CD4-positive, alpha-beta T cell treated with Interleukin-10 for 1 hour (primary cell): ENCODE measurements around the gene IL1RN.

ENCODE experiments used
- DNase-seq: peaks from one replicate; pipeline ENCODE4 v3.0.0-alpha.2; 2020

Gene IL1RN

GRCh38 chr2:113129519-113130078, 2.2 kb downstream of the IL1RN start:
- DNase-seq = no peak

DNA sequence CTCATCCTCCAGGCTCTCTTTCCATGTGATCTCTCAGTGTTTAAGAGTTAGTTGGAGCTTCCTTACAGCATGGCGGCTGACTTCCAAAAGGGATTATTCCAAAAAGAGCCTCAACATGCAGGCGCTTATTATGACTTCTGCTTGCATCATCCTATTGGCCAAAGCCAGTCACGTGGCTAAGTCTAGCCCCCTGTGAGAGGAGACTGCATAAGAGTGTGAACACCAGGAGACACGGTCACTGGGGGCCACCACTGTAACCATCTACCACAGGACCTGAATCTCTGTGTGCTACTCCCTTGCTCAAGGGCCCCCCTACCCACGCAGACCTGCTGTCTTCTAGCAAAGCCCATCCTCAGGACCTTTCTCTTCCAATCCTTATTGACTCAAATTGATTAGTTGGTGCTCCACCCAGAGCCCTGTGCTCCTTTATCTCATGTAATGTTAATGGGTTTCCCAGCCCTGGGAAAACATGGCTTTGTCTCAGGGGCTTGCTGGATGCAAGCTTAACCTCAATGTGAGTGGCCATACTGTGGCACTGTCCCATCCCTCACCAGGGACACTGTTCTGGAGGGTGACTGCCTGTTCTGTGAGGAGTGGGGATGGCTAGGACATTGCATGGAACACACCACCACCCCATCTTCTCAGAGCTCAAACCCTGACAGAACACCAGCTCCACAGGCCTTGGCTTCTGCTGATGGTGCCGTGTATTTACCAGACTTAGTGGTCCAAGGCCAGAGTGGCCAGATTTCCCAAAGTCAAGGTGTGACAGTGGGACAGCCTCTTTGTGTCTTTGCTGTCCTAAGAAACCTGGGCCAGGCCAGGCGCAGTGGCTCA, 4.2 kb downstream of the IL1RN start:
- DNase-seq = no peak

- no peak for DNase-seq
These were observed 5.1 kb downstream of the IL1RN start for GRCh38 chr2:113132414-113133021.

DNA sequence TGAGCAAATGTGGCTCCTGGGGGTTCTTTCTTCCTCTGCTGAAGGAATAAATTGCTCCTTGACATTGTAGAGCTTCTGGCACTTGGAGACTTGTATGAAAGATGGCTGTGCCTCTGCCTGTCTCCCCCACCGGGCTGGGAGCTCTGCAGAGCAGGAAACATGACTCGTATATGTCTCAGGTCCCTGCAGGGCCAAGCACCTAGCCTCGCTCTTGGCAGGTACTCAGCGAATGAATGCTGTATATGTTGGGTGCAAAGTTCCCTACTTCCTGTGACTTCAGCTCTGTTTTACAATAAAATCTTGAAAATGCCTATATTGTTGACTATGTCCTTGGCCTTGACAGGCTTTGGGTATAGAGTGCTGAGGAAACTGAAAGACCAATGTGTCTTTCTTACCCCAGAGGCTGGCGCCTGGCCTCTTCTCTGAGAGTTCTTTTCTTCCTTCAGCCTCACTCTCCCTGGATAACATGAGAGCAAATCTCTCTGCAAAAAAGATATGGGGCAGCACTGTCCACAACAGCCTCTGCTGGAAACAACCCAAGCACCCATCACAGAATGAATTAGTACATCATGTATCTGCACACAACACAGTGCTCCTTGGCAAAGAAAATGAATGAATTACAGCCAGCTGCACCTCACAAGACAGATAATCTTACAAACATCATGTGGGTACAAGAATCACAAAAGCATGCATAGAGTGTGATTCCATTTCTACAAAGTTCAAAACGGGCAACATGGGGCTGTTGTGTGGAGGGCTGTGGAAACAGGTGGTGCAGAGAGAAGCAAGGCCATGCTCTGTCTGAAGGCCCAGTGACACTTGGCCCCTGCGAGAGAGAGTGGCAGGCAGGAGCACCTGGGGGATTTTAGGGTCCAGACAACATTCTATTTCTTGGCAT, 6.6 kb downstream of the IL1RN start:
- DNase-seq = no peak

GRCh38 chr2:113134717-113135116, 7.3 kb downstream of the IL1RN start:
- DNase-seq = no peak

DNA sequence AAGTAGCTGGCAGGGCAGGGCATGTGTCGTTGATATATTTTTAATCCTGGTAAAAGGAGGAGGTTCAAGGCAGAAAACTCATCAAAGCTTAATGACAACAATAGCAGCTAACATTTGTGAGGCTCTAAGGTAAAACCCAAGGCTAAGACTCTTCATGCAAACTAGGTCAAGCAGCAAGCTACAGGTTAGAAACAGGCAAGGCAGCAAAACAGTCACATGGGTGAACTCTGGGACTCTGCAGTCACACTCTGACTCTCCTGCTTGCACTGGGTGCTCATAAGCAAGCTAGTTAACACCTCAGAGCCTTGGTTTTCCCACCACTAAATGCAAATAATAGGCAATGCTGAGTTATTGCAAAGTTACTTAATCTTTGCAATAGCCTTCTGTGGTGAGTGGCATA, 7.9 kb downstream of the IL1RN start:
- no peak for DNase-seq

DNA sequence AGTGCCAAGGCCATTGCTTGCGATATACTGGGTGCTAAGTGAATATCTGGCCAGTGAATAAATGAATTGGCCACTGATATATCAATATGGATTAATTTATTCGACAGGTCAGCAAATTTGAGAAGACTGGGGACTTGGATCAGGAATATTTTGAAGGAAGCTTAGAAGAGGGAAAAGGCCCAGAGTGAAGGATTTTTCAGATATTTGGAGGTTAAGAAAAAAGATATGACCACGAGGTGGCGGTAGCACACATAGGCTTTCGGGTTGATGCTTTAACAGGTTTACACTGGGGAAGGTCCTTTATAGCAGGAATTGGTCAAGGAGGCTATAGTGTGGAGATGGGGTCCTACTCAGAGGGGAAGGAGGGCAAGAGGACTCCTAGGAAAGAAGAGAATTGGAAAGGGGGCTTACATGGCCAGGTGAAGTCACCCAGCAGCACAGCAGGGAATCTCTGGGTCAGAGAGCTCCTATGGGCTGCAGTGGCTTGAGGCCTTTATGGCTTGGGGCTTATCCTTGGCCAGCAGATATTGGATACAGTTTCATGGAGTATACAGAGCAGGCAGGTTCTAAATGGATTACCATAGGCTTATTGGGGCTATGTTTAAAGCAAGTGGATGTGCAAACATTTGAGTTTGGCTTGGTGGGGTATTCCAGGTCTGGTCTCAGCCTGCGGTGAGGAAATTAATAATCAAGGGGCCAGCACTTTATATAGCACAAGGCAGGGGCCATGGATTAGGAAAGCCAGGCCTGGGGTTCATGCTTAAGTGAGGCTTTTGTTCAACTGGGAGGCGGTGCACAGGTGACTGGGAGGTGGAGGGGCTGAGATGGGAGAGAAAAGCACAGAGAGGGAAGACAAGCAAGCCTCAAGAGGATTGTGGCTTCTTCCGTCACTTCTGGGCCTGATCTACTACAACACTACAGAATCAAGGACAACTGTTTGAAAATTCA, 9.7 kb downstream of the IL1RN start:
- peak; percentile 55 for DNase-seq

DNA sequence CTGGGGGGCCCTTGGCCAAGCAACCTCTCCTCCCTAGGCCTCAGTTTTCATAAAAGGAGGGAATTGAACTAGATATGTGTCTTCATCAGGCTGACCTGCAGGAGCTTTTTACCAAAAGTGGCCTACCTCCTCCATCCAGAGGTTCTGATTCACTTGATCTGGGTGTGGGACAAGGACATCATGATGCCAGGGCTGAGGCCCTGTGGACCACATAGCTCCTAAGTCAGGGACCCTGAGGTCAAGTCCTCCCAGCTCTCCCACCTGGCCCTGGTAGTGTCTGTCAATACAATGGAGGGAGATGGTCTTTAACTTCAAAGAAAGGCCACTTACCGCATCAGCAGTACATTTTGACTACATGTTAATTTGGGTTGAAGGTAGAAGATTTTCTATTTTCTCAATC, 10.4 kb downstream of the IL1RN start:
- no peak for DNase-seq

DNA sequence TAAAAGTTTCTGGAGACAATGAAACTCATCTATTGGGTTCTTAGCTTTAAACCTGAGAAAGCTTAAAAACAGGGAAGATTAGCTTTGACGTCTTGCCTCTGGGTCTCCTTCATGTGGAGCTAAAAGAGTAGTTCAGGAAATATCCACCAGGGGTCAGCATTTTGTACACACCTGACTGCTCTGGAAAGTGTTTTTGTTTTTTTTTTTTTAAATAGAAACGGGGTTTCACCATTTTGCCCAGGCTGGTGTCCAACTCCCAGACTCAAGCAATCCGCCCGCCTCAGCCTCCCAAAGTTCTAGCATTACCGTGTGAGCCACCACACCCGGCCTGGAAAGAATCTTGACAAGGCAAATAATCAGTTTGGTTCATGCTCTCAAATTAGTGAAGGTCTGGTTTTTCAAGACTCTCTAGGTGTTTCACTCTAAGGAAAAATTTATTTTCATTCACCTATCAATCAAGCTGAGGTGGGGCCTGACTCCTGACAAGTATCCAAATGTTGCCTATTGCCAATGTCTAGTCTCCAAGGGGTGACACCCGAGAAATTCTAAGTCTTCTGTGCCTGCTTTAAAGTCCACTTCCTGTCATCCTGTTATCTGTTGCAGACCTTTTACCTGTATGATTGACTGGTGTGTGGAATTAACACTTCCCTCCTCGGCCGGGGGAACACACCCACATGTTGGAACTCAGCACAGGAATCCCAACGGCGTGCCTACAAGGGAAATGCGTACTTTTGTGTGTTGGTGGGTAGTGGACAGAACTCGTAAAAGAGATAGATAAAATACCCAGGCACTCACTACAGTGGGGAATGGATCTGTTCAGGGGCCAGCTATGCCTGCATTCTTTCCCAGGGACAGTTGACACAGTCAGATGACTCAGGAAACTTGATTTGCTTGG, 11.3 kb downstream of the IL1RN start:
- DNase-seq = peak; percentile 86

- no peak for DNase-seq
These were observed 14.1 kb downstream of the IL1RN start for GRCh38 chr2:113141451-113141850.

DNA sequence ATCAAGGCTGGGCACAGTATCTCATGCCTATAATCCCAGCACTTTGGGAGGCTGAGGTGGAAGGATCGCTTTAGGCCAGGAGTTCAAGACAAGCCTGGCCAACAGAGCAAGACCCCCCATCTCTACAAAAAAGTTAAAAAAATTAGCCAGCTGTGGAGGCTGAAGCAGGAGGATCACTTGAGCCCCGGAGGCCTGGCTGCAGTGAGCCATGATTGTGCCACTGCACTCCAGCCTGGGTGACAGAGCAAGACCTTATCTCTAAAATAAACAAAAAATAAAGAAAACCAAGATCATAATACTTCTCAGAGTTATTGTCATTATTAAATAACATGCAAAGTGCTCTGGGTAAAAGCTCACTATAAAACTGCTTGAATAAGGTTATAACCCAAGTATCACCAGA, 14.9 kb downstream of the IL1RN start:
- no peak for DNase-seq

DNA sequence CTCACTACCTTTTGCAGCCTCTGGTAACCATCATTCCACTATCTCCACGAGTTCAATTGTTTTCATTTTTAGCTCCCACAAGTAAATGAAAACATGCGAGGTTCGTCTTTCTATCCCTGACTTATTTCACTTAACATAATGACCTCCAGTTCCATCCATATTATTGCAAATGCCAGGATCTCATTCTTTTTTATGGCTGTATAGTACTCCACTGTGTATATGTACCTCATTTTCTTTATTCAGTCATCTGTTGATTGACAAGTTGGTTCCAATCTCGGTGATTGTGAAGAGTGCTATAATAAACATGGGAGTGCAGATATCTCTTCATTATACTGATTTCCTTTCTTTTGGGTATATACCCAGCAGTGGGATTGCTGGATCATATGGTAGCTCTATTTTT, 16.9 kb downstream of the IL1RN start:
- no peak for DNase-seq

GRCh38 chr2:113148606-113149552, 21.5 kb downstream of the IL1RN start:
- DNase-seq = no peak

DNA sequence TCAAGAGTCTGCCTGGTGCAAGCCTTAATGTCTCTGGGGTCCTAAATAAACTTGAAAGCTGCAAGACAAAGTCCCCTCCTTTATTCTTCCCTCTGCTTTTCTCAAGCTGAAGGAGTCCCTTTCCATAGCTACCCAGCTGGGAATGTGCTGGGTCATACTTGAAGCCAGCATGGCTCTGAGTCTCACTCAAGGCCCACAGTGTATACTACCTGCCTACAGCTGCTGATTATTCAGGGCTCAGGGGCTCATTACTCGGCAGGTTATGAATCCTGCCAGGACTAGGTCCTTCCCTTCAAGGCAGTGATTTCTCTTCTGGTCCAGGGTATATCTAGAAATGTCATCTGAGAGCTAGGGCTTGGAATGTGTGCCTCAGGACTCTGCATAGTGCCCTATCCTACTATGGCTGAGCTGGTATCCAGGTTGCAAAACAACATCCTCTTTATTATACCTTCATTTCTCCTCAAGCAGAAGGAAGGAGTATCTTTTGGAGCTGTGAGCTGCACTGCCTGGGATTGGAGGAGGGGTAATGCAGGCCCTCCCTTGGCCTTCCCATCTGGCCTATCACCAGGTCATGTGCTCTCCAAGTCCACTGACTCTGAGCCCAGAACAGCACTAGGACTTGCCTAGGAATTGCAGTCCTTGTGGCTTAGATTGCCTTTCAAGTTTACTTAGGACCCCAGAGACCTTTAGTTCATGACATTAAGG, 22.3 kb downstream of the IL1RN start:
- DNase-seq = no peak

- DNase-seq = no peak
These were observed 22.8 kb downstream of the IL1RN start for GRCh38 chr2:113150258-113150601.

DNA sequence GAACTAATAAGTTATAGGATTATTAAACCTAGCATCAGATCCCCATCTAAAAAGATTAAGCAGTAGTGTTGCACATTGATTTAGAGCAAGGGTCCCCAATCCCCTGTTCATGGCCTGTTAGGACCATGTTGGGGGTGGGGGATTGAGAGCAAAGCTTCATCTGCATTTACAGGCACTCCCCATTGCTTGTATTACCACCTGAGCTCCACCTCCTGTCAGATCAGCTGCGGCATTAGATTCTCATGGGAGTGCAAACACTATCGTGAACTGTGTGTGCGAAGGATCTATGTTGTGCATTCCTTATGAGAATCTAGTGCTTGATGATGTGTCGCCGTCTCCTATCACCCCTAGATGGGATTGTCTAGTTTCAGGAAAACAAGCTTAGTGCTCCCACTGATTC, 27.9 kb downstream of the IL1RN start:
- DNase-seq = no peak

GRCh38 chr2:113156278-113157117, 29.1 kb downstream of the IL1RN start:
- no peak for DNase-seq
